ENCODE data around the gene SLC28A1. TPM values are rescaled to one million over a fixed set of nuclear protein-coding genes. Genes with fewer than 3 reads are reported as not detected.

SLC28A1 gene
- total RNA-seq, 1 experiment from 2014 or later = not detected

DNA sequence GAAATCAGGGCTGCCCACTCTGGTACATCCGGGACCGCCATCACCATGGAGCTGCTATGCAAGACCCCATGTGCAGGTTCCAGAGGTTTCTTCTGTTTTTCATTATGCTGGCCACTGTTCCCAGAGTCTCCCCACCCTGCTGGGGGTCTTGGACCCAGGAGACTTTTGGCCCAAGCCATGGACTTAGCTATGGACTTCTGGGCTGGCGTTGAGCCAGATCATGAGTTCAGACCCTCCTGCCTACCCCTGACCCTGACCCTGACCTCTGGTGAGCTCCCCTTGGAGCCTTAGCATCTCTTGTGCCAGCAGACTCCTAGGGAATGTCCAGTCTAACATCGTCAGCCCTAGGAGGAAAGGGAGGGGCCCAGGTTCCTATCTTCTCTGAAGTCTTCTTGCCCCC, 25.3 kb downstream of the SLC28A1 start:
- no peaks in the 10 kb centered on the region for H3K9me2 ChIP-seq (ENCODE audit: insufficient read depth)
- ChIA-PET POLR2A (no interaction called here), RAD21 (ENCODE audit: low non-redundant PET in 1 of 2, low total read pairs in 2 of 2, uncharacterized antibody in 2 of 2, unreplicated experiment in 2 of 2) (no interaction called here), CTCF (interaction anchor here (0.5 kb wide), 1 partner anchor 129 kb away, joined by 4 read pairs; no protein-coding TSS in a partner anchor)
- no peak overlapping the region for H3K9ac ChIP-seq (ENCODE audit: low read length)
- no TSS peak for BruUV-seq (replicated peaks)
- TF ChIP-seq ELF1 (IDR thresholded peaks at IDR 0.05; ENCODE audit: borderline replicate concordance, low read depth) (no peak), ZNF274 (IDR thresholded peaks at IDR 0.05; ENCODE audit: low read depth, low read length) (no peak), POLR2A (IDR thresholded peaks at IDR 0.05; ENCODE audit: borderline replicate concordance, extremely low read depth, insufficient read depth, insufficient read length) (no peak)
- H3K79me2 ChIP-seq (ENCODE audit: insufficient read depth, low read length) = no peaks in the 10 kb centered on the region
- intact Hi-C loops (cut with micrococcal nuclease) = no loop called here
- H3K4me1 ChIP-seq (ENCODE audit: control insufficient read depth in 1 of 2, insufficient read depth in 2 of 2, low read length in 2 of 2) = peaks cover 31 to 34% of the 10 kb centered on the region in 2 experiments
- no peaks in the 10 kb centered on the region for H3K9me3 ChIP-seq (ENCODE audit: control insufficient read depth in 1 of 2, insufficient read depth in 1 of 2, low read depth in 1 of 2, low read length in 2 of 2)
- no peaks in the 10 kb centered on the region for H4K20me1 ChIP-seq (ENCODE audit: insufficient read depth)
- ATAC-seq = no peak
- DNase-seq (ENCODE audit: low read depth, low spot score) = no peak
- no peak overlapping the region for H3K4me2 ChIP-seq (ENCODE audit: low read length)
- no peak overlapping the region for H3K4me3 ChIP-seq (replicated peaks in 1 of 2; ENCODE audit: low read depth in 1 of 2, low read length in 2 of 2)
- no peaks in the 10 kb centered on the region for H3K27me3 ChIP-seq (ENCODE audit: insufficient read depth, low read length)
- H3K36me3 ChIP-seq (ENCODE audit: control insufficient read depth in 1 of 2, insufficient read depth in 2 of 2, low read length in 2 of 2) = no peaks in the 10 kb centered on the region
- no peak overlapping the region for H2AFZ ChIP-seq (ENCODE audit: low read depth, low read length, poor library complexity, severe bottlenecking)
- H3K27ac ChIP-seq (ENCODE audit: low read depth, low read length) = no peak overlapping the region; the same call in 1 of the 2 replicates

DNA sequence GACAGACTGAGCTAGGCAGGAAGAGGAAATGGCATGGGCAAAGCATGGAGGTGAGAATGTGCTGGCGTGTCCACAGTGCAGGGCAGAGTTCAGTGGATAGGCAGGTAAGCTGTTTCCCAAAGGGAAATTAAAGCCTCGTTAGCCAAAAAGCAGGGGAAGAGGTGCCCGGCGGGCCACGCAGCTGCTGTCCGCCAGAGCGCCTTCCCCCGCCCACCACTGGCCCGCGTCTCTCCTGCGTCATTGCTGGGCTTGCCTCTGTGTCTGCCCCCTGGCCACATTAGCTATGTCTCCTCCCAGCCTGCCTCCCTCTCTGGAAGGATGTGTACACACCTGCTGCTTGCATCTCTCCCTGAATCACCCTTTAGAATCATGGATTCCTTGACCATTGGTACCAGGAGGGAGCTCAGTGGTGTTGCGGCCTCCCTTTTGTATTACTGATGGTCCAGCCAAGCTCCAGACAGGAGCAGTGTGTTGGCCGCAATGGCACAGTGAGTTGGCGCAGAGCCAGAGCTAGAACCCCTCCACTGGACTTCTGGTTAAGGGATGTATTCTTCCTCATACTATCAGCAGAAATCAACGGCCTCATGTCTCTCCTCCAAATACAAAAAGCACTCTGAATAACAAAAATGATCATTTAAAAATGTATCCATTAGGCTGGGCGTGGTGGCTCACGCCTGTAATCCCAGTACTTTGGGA, 26.6 kb downstream of the SLC28A1 start:
- H3K27ac ChIP-seq (ENCODE audit: low read depth, low read length) = peak overlapping the region; percentile 68
- H2AFZ ChIP-seq (ENCODE audit: low read depth, low read length, poor library complexity, severe bottlenecking) = no peak overlapping the region
- TF ChIP-seq TCF7L2 (IDR thresholded peaks at IDR 0.05; ENCODE audit: borderline replicate concordance, extremely low read depth, insufficient read depth, insufficient read length) (no peak), POLR2AphosphoS5 (IDR thresholded peaks at IDR 0.05; ENCODE audit: low read depth, low read length) (no peak), CEBPB (IDR thresholded peaks at IDR 0.05; ENCODE audit: low read depth) (no peak), SRF (IDR thresholded peaks at IDR 0.05; ENCODE audit: low read depth) (no peak), SP1 (IDR thresholded peaks at IDR 0.05; ENCODE audit: low read depth) (no peak), JUND (IDR thresholded peaks at IDR 0.05) (no peak), EGR1 (IDR thresholded peaks at IDR 0.05; ENCODE audit: low read depth) (no peak)
- TF ChIP-seq, protein P1, sequence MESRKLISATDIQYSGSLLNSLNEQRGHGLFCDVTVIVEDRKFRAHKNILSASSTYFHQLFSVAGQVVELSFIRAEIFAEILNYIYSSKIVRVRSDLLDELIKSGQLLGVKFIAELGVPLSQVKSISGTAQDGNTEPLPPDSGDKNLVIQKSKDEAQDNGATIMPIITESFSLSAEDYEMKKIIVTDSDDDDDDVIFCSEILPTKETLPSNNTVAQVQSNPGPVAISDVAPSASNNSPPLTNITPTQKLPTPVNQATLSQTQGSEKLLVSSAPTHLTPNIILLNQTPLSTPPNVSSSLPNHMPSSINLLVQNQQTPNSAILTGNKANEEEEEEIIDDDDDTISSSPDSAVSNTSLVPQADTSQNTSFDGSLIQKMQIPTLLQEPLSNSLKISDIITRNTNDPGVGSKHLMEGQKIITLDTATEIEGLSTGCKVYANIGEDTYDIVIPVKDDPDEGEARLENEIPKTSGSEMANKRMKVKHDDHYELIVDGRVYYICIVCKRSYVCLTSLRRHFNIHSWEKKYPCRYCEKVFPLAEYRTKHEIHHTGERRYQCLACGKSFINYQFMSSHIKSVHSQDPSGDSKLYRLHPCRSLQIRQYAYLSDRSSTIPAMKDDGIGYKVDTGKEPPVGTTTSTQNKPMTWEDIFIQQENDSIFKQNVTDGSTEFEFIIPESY (IDR thresholded peaks at IDR 0.05; ENCODE audit: extremely low read depth, insufficient replicate concordance, low read length) = no peak
- TF ChIP-seq, protein P2, sequence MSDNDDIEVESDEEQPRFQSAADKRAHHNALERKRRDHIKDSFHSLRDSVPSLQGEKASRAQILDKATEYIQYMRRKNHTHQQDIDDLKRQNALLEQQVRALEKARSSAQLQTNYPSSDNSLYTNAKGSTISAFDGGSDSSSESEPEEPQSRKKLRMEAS (IDR thresholded peaks at IDR 0.05) = no peak
- TF ChIP-seq, protein P3, sequence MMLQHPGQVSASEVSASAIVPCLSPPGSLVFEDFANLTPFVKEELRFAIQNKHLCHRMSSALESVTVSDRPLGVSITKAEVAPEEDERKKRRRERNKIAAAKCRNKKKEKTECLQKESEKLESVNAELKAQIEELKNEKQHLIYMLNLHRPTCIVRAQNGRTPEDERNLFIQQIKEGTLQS (IDR thresholded peaks at IDR 0.05) = no peak
- TF ChIP-seq, protein P4, sequence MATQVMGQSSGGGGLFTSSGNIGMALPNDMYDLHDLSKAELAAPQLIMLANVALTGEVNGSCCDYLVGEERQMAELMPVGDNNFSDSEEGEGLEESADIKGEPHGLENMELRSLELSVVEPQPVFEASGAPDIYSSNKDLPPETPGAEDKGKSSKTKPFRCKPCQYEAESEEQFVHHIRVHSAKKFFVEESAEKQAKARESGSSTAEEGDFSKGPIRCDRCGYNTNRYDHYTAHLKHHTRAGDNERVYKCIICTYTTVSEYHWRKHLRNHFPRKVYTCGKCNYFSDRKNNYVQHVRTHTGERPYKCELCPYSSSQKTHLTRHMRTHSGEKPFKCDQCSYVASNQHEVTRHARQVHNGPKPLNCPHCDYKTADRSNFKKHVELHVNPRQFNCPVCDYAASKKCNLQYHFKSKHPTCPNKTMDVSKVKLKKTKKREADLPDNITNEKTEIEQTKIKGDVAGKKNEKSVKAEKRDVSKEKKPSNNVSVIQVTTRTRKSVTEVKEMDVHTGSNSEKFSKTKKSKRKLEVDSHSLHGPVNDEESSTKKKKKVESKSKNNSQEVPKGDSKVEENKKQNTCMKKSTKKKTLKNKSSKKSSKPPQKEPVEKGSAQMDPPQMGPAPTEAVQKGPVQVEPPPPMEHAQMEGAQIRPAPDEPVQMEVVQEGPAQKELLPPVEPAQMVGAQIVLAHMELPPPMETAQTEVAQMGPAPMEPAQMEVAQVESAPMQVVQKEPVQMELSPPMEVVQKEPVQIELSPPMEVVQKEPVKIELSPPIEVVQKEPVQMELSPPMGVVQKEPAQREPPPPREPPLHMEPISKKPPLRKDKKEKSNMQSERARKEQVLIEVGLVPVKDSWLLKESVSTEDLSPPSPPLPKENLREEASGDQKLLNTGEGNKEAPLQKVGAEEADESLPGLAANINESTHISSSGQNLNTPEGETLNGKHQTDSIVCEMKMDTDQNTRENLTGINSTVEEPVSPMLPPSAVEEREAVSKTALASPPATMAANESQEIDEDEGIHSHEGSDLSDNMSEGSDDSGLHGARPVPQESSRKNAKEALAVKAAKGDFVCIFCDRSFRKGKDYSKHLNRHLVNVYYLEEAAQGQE (IDR thresholded peaks at IDR 0.05; ENCODE audit: low read depth) = no peak

More for the DNA sequence above, 26.6 kb downstream of the SLC28A1 start:
- H3K9ac ChIP-seq (ENCODE audit: low read length) = no peak overlapping the region
- H3K9me3 ChIP-seq (ENCODE audit: control insufficient read depth in 1 of 2, insufficient read depth in 1 of 2, low read depth in 1 of 2, low read length in 2 of 2) = no peaks in the 10 kb centered on the region
- H3K27me3 ChIP-seq (ENCODE audit: insufficient read depth, low read length) = no peaks in the 10 kb centered on the region
- ChIA-PET CTCF (interaction anchor here (1.4 kb wide), 1 partner anchor 33 kb away, joined by 3 read pairs; no protein-coding TSS in a partner anchor), POLR2A (interaction anchor here (0.7 kb wide), 1 partner anchor 310 kb away, joined by 3 read pairs; no protein-coding TSS in a partner anchor), RAD21 (ENCODE audit: low non-redundant PET in 1 of 2, low total read pairs in 2 of 2, uncharacterized antibody in 2 of 2, unreplicated experiment in 2 of 2) (no interaction called here)
- H3K36me3 ChIP-seq (ENCODE audit: control insufficient read depth in 1 of 2, insufficient read depth in 2 of 2, low read length in 2 of 2) = no peaks in the 10 kb centered on the region
- peaks cover 41 to 44% of the 10 kb centered on the region in 2 experiments for H3K4me1 ChIP-seq (ENCODE audit: control insufficient read depth in 1 of 2, insufficient read depth in 2 of 2, low read length in 2 of 2)
- H3K4me3 ChIP-seq (replicated peaks in 1 of 2; ENCODE audit: low read depth in 1 of 2, low read length in 2 of 2) = no peak overlapping the region
- DNase-seq (ENCODE audit: low read depth, low spot score) (no peak), ATAC-seq (no peak)
- no peak overlapping the region for H3K4me2 ChIP-seq (ENCODE audit: low read length)
- no TSS peak for BruUV-seq (replicated peaks)
- intact Hi-C loops (cut with micrococcal nuclease) = no loop called here
- H3K79me2 ChIP-seq (ENCODE audit: insufficient read depth, low read length) = no peaks in the 10 kb centered on the region
- no peaks in the 10 kb centered on the region for H3K9me2 ChIP-seq (ENCODE audit: insufficient read depth)
- H4K20me1 ChIP-seq (ENCODE audit: insufficient read depth) = no peaks in the 10 kb centered on the region
